Thoracic aorta (tissue), 2 donors: Measurements from ENCODE around the gene DPCD. TPM values are rescaled to one million over a fixed set of nuclear protein-coding genes. Genes with fewer than 3 reads are reported as not detected.

Experiments
- ATAC-seq: fragments of 150-250 bp; one replicate; pipeline ENCODE4 v1.8.0; 2017; ENCODE audit warnings: low read depth; ENCODE audit not compliant: insufficient number of reproducible peaks, low FRiP score
- DNase-seq: peaks from one replicate; pipeline ENCODE4 v3.0.0-alpha.2; 2020; ENCODE audit warnings: low spot score
- H3K27ac ChIP-seq, 2 donors: fragments of 200-600 bp; sonication (generic); 1 replicate in 1 of 2; 2 replicates in 1 of 2; pipeline ENCODE4 v1.5.1; 2016; ENCODE audit warnings: mild to moderate bottlenecking in 2 of 2, moderate library complexity in 2 of 2
- H3K27me3 ChIP-seq: fragments of 200-600 bp; sonication (generic); replicated peaks from 2 replicates; pipeline ENCODE4 v1.6.0; 2016; ENCODE audit warnings: mild to moderate bottlenecking; ENCODE audit not compliant: insufficient read depth
- H3K36me3 ChIP-seq: fragments of 200-600 bp; sonication (generic); one replicate; pipeline ENCODE4 v1.5.1; 2016
- H3K4me1 ChIP-seq, 2 donors: fragments of 200-600 bp; sonication (generic); 1 replicate in 1 of 2; 2 replicates in 1 of 2; pipeline versions ENCODE4 v1.5.1 to v1.6.0; 2016; ENCODE audit warnings: low read depth in 2 of 2, mild to moderate bottlenecking in 1 of 2; ENCODE audit not compliant: control insufficient read depth in 1 of 2
- H3K4me3 ChIP-seq: fragments of 200-600 bp; sonication (generic); 2 replicates; pipeline ENCODE4 v1.5.1; 2016; ENCODE audit warnings: mild to moderate bottlenecking
- H3K9me3 ChIP-seq: fragments of 200-600 bp; sonication (generic); 2 replicates; pipeline ENCODE4 v1.5.1; 2016
- total RNA-seq, 2 donors: library from RNA; depleted of rRNA; stranded (reverse); fragments of >200 nt; gene quantifications; one replicate each; pipeline versions ENCODE4 v1.1.0 to v1.2.3, GENCODE V29; 2016
- TF ChIP-seq, protein P1 (sequence below): fragments of 200-600 bp; sonication (generic); IDR thresholded peaks from one replicate; pipeline ENCODE4 v1.5.1; 2019; ENCODE audit warnings: antibody characterized with exemption

Gene DPCD
- total RNA-seq, 2 donors from 2014 or later = 12.6 to 22.9 TPM

DNA sequence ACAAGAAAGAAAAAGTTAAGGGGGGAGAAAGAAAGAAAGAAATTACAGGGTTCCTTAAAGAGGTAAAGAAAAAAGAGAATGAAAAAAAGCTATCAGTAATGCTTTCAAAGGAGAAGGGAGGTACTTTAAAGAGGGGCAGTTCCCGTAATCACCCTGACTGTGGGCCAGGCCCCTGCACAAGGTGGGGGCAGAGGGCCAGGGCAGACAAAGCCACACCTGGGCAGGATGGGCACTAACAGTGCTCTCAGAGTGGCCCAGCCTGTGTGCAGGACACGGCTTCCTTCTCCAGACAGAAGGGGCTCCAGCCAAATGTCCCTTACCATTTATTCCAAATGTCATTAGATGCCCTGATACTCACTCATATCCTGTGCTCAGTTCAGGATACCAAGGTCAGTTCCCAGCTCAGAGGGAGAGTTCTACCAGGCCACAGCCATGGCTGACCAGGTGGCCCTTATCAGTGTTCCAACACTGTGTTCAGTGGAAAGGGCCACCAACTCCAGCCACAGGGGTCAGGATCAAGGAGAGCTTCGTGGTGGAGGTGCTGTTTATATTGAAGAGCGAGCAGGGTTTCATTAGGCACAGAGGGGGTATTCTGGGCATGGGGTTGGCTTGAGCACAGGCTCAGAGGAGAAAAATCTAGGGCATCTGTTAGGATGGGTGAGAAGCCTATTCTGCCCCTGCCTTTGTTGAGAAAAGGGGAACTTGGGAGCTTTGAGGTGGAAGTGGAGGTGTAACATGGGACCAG lies 29.9 kb downstream of the DPCD start:
- H3K9me3 ChIP-seq = no peaks in the 10 kb centered on the region
- TF ChIP-seq, protein P1, sequence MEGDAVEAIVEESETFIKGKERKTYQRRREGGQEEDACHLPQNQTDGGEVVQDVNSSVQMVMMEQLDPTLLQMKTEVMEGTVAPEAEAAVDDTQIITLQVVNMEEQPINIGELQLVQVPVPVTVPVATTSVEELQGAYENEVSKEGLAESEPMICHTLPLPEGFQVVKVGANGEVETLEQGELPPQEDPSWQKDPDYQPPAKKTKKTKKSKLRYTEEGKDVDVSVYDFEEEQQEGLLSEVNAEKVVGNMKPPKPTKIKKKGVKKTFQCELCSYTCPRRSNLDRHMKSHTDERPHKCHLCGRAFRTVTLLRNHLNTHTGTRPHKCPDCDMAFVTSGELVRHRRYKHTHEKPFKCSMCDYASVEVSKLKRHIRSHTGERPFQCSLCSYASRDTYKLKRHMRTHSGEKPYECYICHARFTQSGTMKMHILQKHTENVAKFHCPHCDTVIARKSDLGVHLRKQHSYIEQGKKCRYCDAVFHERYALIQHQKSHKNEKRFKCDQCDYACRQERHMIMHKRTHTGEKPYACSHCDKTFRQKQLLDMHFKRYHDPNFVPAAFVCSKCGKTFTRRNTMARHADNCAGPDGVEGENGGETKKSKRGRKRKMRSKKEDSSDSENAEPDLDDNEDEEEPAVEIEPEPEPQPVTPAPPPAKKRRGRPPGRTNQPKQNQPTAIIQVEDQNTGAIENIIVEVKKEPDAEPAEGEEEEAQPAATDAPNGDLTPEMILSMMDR = no peak
- H3K27me3 ChIP-seq = no peaks in the 10 kb centered on the region
- no peak for ATAC-seq
- no peak for DNase-seq
- no peak overlapping the region for H3K4me3 ChIP-seq
- no peak overlapping the region for H3K27ac ChIP-seq
- H3K4me1 ChIP-seq = no peaks in the 10 kb centered on the region
- H3K36me3 ChIP-seq = peaks cover 32% of the 10 kb centered on the region

DNA sequence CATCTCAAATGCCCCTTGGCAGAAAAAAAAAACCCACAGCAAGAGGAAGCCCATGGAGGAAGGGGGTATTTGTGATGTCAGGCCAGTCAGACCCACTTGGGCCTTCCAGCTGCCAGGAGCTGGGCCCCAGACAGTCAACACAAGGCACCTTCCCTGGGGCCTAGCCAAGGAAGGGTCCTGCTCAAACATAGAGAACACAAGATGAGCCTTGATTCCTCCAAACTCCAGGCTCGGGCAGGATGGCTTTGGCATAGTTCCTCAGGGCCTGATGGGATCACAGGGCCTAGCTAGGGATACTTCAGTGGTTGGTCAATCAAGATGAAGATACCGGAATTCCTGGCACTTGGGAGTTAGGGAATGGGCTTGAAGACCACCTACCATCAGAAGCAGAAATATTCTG lies 30.8 kb downstream of the DPCD start:
- no peaks in the 10 kb centered on the region for H3K9me3 ChIP-seq
- H3K4me1 ChIP-seq = no peaks in the 10 kb centered on the region
- ATAC-seq = no peak
- no peak overlapping the region for H3K4me3 ChIP-seq
- H3K36me3 ChIP-seq = peaks cover 29% of the 10 kb centered on the region
- H3K27me3 ChIP-seq = no peaks in the 10 kb centered on the region
- TF ChIP-seq, protein P1 = no peak
- DNase-seq = no peak
- H3K27ac ChIP-seq = no peak overlapping the region

GRCh38 chr10:101619983-101620382 lies 31.9 kb downstream of the DPCD start:
- H3K27me3 ChIP-seq = no peaks in the 10 kb centered on the region
- H3K27ac ChIP-seq = no peak overlapping the region
- no peaks in the 10 kb centered on the region for H3K9me3 ChIP-seq
- no peak overlapping the region for H3K4me3 ChIP-seq
- no peak for ATAC-seq
- no peak for DNase-seq
- no peaks in the 10 kb centered on the region for H3K4me1 ChIP-seq
- H3K36me3 ChIP-seq = peaks cover 33% of the 10 kb centered on the region
- TF ChIP-seq, protein P1 = no peak

- H3K4me3 ChIP-seq = no peak overlapping the region
- no peaks in the 10 kb centered on the region for H3K9me3 ChIP-seq
- ATAC-seq (no peak), DNase-seq (no peak)
- no peaks in the 10 kb centered on the region for H3K4me1 ChIP-seq
- H3K27me3 ChIP-seq = no peaks in the 10 kb centered on the region
- H3K36me3 ChIP-seq = peaks cover 29% of the 10 kb centered on the region
- TF ChIP-seq, protein P1 = no peak
- H3K27ac ChIP-seq = no peak overlapping the region
Observed at GRCh38 chr10:101623528-101623927, 35.4 kb downstream of the DPCD start.

DNA sequence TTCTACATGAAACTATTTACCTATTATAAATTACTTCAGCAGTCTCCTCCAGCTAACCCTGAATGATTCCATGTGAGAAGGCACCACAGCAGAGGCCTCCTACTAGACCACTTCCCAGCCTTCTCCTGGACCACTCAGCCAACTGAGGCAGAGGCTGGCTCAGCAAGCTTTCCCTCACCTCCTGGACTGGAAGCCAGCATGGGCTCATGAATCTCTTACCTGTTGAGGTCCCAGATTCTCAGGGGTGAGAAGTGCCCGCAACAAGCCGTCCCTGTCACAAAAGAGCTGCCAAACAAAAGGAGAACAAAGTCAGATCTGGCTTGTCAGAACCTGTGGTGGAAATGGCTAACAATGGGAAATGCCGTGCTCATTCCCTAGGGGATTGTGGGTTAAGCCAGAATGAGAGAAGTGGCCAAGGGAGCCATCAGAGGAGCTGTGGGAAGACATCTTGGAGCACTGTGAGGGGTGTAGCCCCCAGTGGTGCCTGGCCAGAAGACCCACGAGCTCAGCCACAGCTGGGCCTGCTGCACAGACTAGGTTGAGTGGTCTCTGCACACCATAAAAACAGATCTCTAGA lies 36.5 kb downstream of the DPCD start:
- H3K36me3 ChIP-seq = peaks cover 30% of the 10 kb centered on the region
- no peak for ATAC-seq
- TF ChIP-seq, protein P1 = no peak
- no peak overlapping the region for H3K27ac ChIP-seq
- no peak overlapping the region for H3K4me3 ChIP-seq
- H3K4me1 ChIP-seq = no peaks in the 10 kb centered on the region
- no peaks in the 10 kb centered on the region for H3K9me3 ChIP-seq
- H3K27me3 ChIP-seq = no peaks in the 10 kb centered on the region
- no peak for DNase-seq
